Ishikawa (cell line): Measurements from ENCODE around the gene CROCC.

Experiments used
- CEBPB ChIP-seq: IDR thresholded peaks from 2 replicates; pipeline ENCODE4 v1.6.1; 2012
- CREB1 ChIP-seq: IDR thresholded peaks from 2 replicates; pipeline ENCODE4 v1.6.1; 2012; ENCODE audit warnings: low read depth
- EGR1 ChIP-seq: IDR thresholded peaks from 2 replicates; pipeline ENCODE4 v1.6.1; 2012
- EP300 ChIP-seq: IDR thresholded peaks from 2 replicates; pipeline ENCODE4 v1.6.1; 2012; ENCODE audit warnings: borderline replicate concordance
- FOXM1 ChIP-seq: IDR thresholded peaks from 2 replicates; pipeline ENCODE4 v1.6.1; 2012; ENCODE audit warnings: low read depth, borderline replicate concordance
- MAX ChIP-seq: IDR thresholded peaks from 2 replicates; pipeline ENCODE4 v1.6.1; 2012
- NFIC ChIP-seq: IDR thresholded peaks from 2 replicates; pipeline ENCODE4 v1.6.1; 2012
- RAD21 ChIP-seq: IDR thresholded peaks from 2 replicates; pipeline ENCODE4 v1.6.1; 2012; ENCODE audit warnings: low read depth
- REST ChIP-seq: IDR thresholded peaks from 2 replicates; pipeline ENCODE4 v1.6.1; 2012; ENCODE audit warnings: low read depth, mild to moderate bottlenecking
- TAF1 ChIP-seq: IDR thresholded peaks from 2 replicates; pipeline ENCODE4 v1.6.1; 2012; ENCODE audit warnings: low read depth, mild to moderate bottlenecking
- TCF12 ChIP-seq: IDR thresholded peaks from 2 replicates; pipeline ENCODE4 v1.6.1; 2012; ENCODE audit warnings: low read depth
- TEAD4 ChIP-seq: IDR thresholded peaks from 2 replicates; pipeline ENCODE4 v1.6.1; 2012
- USF1 ChIP-seq: IDR thresholded peaks from 2 replicates; pipeline ENCODE4 v1.6.1; 2012
- YY1 ChIP-seq: IDR thresholded peaks from 2 replicates; pipeline ENCODE4 v1.6.1; 2012; ENCODE audit warnings: low read depth
- ZBTB7A ChIP-seq: IDR thresholded peaks from 2 replicates; pipeline ENCODE4 v1.6.1; 2012; ENCODE audit warnings: low read depth

The CROCC gene

GRCh38 chr1:16991571-16991970, 69.8 kb downstream of the CROCC start:
- TF ChIP-seq EGR1 (no peak), REST (no peak), FOXM1 (no peak), YY1 (no peak), TAF1 (no peak), NFIC (no peak), RAD21 (no peak), CREB1 (no peak), USF1 (no peak), ZBTB7A (no peak)

GRCh38 chr1:16992102-16992501, 70.4 kb downstream of the CROCC start:
- TF ChIP-seq EGR1 (no peak), CEBPB (no peak), EP300 (no peak), MAX (no peak), USF1 (no peak), TAF1 (no peak), RAD21 (no peak), NFIC (no peak), FOXM1 (no peak), CREB1 (no peak)

- TF ChIP-seq TAF1 (no peak), EGR1 (no peak), CEBPB (no peak), EP300 (no peak), ZBTB7A (no peak), RAD21 (no peak), NFIC (no peak), USF1 (no peak), YY1 (no peak), MAX (no peak), FOXM1 (no peak)
Measured at GRCh38 chr1:16992675-16993074, 70.9 kb downstream of the CROCC start.

- TF ChIP-seq RAD21 (no peak), FOXM1 (no peak), NFIC (no peak), CREB1 (no peak), TCF12 (no peak), TAF1 (no peak), USF1 (no peak), REST (no peak), MAX (no peak), TEAD4 (no peak), YY1 (no peak), EP300 (no peak), CEBPB (no peak), EGR1 (no peak), ZBTB7A (no peak)
Measured at GRCh38 chr1:16993521-16994038, 71.8 kb downstream of the CROCC start.

GRCh38 chr1:16996845-16997244, 75.1 kb downstream of the CROCC start:
- TF ChIP-seq EP300: no peak
- TF ChIP-seq TAF1: no peak
- no peak for TF ChIP-seq FOXM1
- TF ChIP-seq RAD21: no peak
- TF ChIP-seq TCF12: no peak
- no peak for TF ChIP-seq EGR1
- no peak for TF ChIP-seq CREB1
